ENCODE results near the gene FHIT. TPM values are rescaled to one million over a fixed set of nuclear protein-coding genes. Genes with fewer than 3 reads are reported as not detected.

FHIT gene
- total and polyA plus RNA-seq, 4 donors = 2.1 to 14.7 (median 6.6) TPM

DNA sequence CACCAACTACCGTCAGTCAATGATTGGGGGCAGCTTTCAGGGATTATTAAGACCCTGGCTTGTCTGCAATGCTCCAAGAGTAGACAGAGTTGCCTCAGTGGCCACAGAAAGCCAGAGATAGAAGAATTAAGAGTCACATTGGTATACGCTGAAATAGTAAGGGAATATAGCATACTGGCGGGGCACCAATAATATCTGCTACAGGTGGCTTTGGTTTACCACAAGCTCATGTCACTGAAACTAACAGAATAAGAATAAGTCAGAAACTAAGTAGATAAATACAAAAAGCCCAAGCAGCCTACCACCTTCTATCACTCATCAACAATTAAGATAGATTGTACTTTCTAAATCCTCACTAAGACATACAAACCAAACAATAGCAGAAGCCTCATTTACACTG is 2.5 kb upstream of the FHIT start:
- Histone ChIP-seq H3K27me3 (ENCODE audit: control insufficient read depth in 4 of 4, insufficient read depth in 4 of 4, low read length in 3 of 4) (no peaks in the 10 kb centered on the region), H3K36me3 (ENCODE audit: control insufficient read depth in 4 of 4, insufficient read depth in 3 of 4, low read depth in 1 of 4, low read length in 3 of 4) (no peaks in the 10 kb centered on the region), H3K4me3 (ENCODE audit: low read depth in 1 of 3, low read length in 3 of 3) (no peak overlapping the region), H3K9me3 (ENCODE audit: control insufficient read depth in 4 of 4, low read length in 3 of 4) (no peaks in the 10 kb centered on the region), H3K4me1 (ENCODE audit: control insufficient read depth in 4 of 4, insufficient read depth in 4 of 4, low read length in 3 of 4) (peaks cover 0 to 12% (median 6%) of the 10 kb centered on the region in 4 donors), H3K9ac (ENCODE audit: low read depth in 1 of 2, low read length in 2 of 2) (no peak overlapping the region), H3K27ac (ENCODE audit: low read depth in 1 of 2, low read length in 2 of 2) (no peak overlapping the region)
- no peak for DNase-seq (ENCODE audit: low spot score)
- no peak for TF ChIP-seq JUND (IDR thresholded peaks at IDR 0.05)
- TF ChIP-seq NR2F2 (IDR thresholded peaks at IDR 0.05) = no peak
- no peak for TF ChIP-seq TAF1 (conservative IDR thresholded peaks at IDR 0.05)
- no peak for TF ChIP-seq MAX (IDR thresholded peaks at IDR 0.05)
- 98% methylated on average over 3 of the region's 3 CpGs for WGBS

GRCh38 chr3:61252836-61253235 is 1.6 kb upstream of the FHIT start:
- Histone ChIP-seq H3K9ac (ENCODE audit: low read depth in 1 of 2, low read length in 2 of 2) (no peak overlapping the region), H3K9me3 (ENCODE audit: control insufficient read depth in 4 of 4, low read length in 3 of 4) (no peaks in the 10 kb centered on the region), H3K4me1 (ENCODE audit: control insufficient read depth in 4 of 4, insufficient read depth in 4 of 4, low read length in 3 of 4) (peaks cover 0 to 12% (median 6%) of the 10 kb centered on the region in 4 donors), H3K27ac (ENCODE audit: low read depth in 1 of 2, low read length in 2 of 2) (no peak overlapping the region), H3K36me3 (ENCODE audit: control insufficient read depth in 4 of 4, insufficient read depth in 3 of 4, low read depth in 1 of 4, low read length in 3 of 4) (no peaks in the 10 kb centered on the region), H3K4me3 (ENCODE audit: low read depth in 1 of 3, low read length in 3 of 3) (no peak overlapping the region), H3K27me3 (ENCODE audit: control insufficient read depth in 4 of 4, insufficient read depth in 4 of 4, low read length in 3 of 4) (no peaks in the 10 kb centered on the region)
- WGBS = 25% methylated on average over 2 of the region's 2 CpGs
- TF ChIP-seq JUND (IDR thresholded peaks at IDR 0.05) = no peak
- no peak for DNase-seq (ENCODE audit: low spot score)

GRCh38 chr3:61250784-61251173 is 473 bp downstream of the FHIT start:
- TF ChIP-seq MAX (IDR thresholded peaks at IDR 0.05) = no peak
- TF ChIP-seq FOXA2 (IDR thresholded peaks at IDR 0.05) = no peak
- no peak for TF ChIP-seq EGR1 (IDR thresholded peaks at IDR 0.05; ENCODE audit: low read depth in 2 of 2)
- no peak for TF ChIP-seq NR2F2 (IDR thresholded peaks at IDR 0.05)
- TF ChIP-seq TAF1 (conservative IDR thresholded peaks at IDR 0.05) = no peak
- no peak for TF ChIP-seq HNF4A (conservative IDR thresholded peaks at IDR 0.05)
- TF ChIP-seq FOXA1 (IDR thresholded peaks at IDR 0.05) = no peak
- TF ChIP-seq YY1 (IDR thresholded peaks at IDR 0.05) = no peak
- no peak for TF ChIP-seq GABPA (IDR thresholded peaks at IDR 0.05 in 1 of 2, conservative IDR thresholded peaks at IDR 0.05 in 1 of 2)
- no peak for TF ChIP-seq CTCF (IDR thresholded peaks at IDR 0.05; ENCODE audit: low read depth, low read length, missing input control)
- TF ChIP-seq JUND (IDR thresholded peaks at IDR 0.05) = no peak
- TF ChIP-seq HNF4G (IDR thresholded peaks at IDR 0.05) = no peak
- TF ChIP-seq ATF3 (IDR thresholded peaks at IDR 0.05) = no peak
- no peak for TF ChIP-seq RXRA (IDR thresholded peaks at IDR 0.05)
- TF ChIP-seq, protein P1, sequence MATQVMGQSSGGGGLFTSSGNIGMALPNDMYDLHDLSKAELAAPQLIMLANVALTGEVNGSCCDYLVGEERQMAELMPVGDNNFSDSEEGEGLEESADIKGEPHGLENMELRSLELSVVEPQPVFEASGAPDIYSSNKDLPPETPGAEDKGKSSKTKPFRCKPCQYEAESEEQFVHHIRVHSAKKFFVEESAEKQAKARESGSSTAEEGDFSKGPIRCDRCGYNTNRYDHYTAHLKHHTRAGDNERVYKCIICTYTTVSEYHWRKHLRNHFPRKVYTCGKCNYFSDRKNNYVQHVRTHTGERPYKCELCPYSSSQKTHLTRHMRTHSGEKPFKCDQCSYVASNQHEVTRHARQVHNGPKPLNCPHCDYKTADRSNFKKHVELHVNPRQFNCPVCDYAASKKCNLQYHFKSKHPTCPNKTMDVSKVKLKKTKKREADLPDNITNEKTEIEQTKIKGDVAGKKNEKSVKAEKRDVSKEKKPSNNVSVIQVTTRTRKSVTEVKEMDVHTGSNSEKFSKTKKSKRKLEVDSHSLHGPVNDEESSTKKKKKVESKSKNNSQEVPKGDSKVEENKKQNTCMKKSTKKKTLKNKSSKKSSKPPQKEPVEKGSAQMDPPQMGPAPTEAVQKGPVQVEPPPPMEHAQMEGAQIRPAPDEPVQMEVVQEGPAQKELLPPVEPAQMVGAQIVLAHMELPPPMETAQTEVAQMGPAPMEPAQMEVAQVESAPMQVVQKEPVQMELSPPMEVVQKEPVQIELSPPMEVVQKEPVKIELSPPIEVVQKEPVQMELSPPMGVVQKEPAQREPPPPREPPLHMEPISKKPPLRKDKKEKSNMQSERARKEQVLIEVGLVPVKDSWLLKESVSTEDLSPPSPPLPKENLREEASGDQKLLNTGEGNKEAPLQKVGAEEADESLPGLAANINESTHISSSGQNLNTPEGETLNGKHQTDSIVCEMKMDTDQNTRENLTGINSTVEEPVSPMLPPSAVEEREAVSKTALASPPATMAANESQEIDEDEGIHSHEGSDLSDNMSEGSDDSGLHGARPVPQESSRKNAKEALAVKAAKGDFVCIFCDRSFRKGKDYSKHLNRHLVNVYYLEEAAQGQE (IDR thresholded peaks at IDR 0.05) = no peak
- no peak for TF ChIP-seq SP1 (IDR thresholded peaks at IDR 0.05)
- TF ChIP-seq RAD21 (IDR thresholded peaks at IDR 0.05) = no peak
- TF ChIP-seq, protein P2, sequence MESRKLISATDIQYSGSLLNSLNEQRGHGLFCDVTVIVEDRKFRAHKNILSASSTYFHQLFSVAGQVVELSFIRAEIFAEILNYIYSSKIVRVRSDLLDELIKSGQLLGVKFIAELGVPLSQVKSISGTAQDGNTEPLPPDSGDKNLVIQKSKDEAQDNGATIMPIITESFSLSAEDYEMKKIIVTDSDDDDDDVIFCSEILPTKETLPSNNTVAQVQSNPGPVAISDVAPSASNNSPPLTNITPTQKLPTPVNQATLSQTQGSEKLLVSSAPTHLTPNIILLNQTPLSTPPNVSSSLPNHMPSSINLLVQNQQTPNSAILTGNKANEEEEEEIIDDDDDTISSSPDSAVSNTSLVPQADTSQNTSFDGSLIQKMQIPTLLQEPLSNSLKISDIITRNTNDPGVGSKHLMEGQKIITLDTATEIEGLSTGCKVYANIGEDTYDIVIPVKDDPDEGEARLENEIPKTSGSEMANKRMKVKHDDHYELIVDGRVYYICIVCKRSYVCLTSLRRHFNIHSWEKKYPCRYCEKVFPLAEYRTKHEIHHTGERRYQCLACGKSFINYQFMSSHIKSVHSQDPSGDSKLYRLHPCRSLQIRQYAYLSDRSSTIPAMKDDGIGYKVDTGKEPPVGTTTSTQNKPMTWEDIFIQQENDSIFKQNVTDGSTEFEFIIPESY (IDR thresholded peaks at IDR 0.05) = no peak
- H3K4me1 ChIP-seq (ENCODE audit: control insufficient read depth in 4 of 4, insufficient read depth in 4 of 4, low read length in 3 of 4) = peaks cover 0 to 12% (median 6%) of the 10 kb centered on the region in 4 donors
- H3K27me3 ChIP-seq (ENCODE audit: control insufficient read depth in 4 of 4, insufficient read depth in 4 of 4, low read length in 3 of 4) = no peaks in the 10 kb centered on the region
- H3K27ac ChIP-seq (ENCODE audit: low read depth in 1 of 2, low read length in 2 of 2) = peak overlapping the region; percentile 95 to 97
- DNase-seq (ENCODE audit: low spot score) = no peak
- no peaks in the 10 kb centered on the region for H3K9me3 ChIP-seq (ENCODE audit: control insufficient read depth in 4 of 4, low read length in 3 of 4)
- peak overlapping the region; percentile 71 to 82 for H3K9ac ChIP-seq (ENCODE audit: low read depth in 1 of 2, low read length in 2 of 2)
- H3K4me3 ChIP-seq (ENCODE audit: low read depth in 1 of 3, low read length in 3 of 3) = peak overlapping the region; percentile 77 to 96 (median 84)
- no peaks in the 10 kb centered on the region for H3K36me3 ChIP-seq (ENCODE audit: control insufficient read depth in 4 of 4, insufficient read depth in 3 of 4, low read depth in 1 of 4, low read length in 3 of 4)
- WGBS = 8% methylated on average over 21 of the region's 21 CpGs

Measured in liver (tissue), 9 donors.